ENCODE data around the gene CTIF.

DNA sequence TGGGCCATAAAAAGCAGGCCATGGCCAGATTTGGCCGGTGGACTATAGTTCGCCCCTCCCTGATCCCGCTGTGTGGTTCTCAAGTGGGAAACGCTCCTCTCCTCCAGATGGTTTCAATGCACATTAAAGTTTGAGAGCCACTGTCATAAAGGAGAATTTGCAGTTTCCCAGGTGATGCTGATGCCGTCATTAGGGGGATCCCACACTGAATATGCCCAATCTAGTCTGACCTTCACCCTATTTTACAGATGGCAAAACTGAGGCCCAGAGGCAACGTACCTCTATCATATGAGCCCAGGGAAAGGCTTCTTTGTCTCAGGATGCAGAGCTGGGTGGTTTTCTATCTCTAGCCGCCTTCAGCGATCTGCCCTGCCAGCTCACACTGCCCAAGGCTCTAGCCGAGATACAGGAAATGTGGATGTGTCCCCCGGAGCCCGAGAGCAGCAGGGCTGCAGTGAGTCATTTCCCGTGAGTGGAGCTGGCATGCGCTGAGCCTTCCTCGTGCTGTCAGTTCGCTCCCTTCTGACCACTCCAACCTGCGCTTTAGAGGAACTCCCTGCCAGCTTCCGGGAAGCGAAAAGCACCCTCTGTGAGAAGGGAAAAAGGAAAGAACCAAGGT, 295.7 kb downstream of the CTIF start:
- TF ChIP-seq CTCF (conservative IDR thresholded peaks at IDR 0.05; ENCODE audit: low read depth in 2 of 2) (no peak), CREB1 (CRISPR knock-in tag; IDR thresholded peaks at IDR 0.05; ENCODE audit: low read depth) (no peak), ETS1 (IDR thresholded peaks at IDR 0.05) (no peak), EZH2 (IDR thresholded peaks at IDR 0.05; ENCODE audit: low read depth, unreplicated experiment) (no peak)
